Liver (tissue), 9 donors: ENCODE data around the gene ARTN. TPM values are rescaled to one million over a fixed set of nuclear protein-coding genes. Genes with fewer than 3 reads are reported as not detected.

Experiments
- DNase-seq: peaks from one replicate; pipeline ENCODE4 v3.0.0-alpha.2; 2017; ENCODE audit warnings: low spot score
- H3K27ac ChIP-seq, 2 donors: one replicate each; pipeline ENCODE4 v1.7.0; 2013; ENCODE audit warnings: inconsistent platforms in 2 of 2, low read length in 2 of 2, control low read depth in 1 of 2, low read depth in 1 of 2, mild to moderate bottlenecking in 1 of 2
- H3K27me3 ChIP-seq, 4 donors: one replicate each; pipeline versions ENCODE4 v1.6.1 to v1.7.0; 2013; ENCODE audit warnings: low read length in 3 of 4, inconsistent platforms in 1 of 4, mild to moderate bottlenecking in 1 of 4, moderate library complexity in 1 of 4; ENCODE audit not compliant: control insufficient read depth in 4 of 4, insufficient read depth in 4 of 4
- H3K36me3 ChIP-seq, 4 donors: one replicate each; pipeline versions ENCODE4 v1.6.1 to v1.7.0; 2013; ENCODE audit warnings: low read length in 3 of 4, mild to moderate bottlenecking in 3 of 4, low read depth in 1 of 4, moderate library complexity in 1 of 4; ENCODE audit not compliant: control insufficient read depth in 4 of 4, insufficient read depth in 3 of 4
- H3K4me1 ChIP-seq, 4 donors: one replicate each; pipeline versions ENCODE4 v1.6.1 to v1.7.0; 2013; ENCODE audit warnings: low read length in 3 of 4, mild to moderate bottlenecking in 3 of 4, moderate library complexity in 1 of 4; ENCODE audit not compliant: control insufficient read depth in 4 of 4, insufficient read depth in 4 of 4
- H3K4me3 ChIP-seq, 3 donors: one replicate each; pipeline versions ENCODE4 v1.6.1 to v1.7.0; 2013; ENCODE audit warnings: low read length in 3 of 3, control low read depth in 1 of 3, low read depth in 1 of 3, mild to moderate bottlenecking in 1 of 3
- H3K9ac ChIP-seq, 2 donors: one replicate each; pipeline ENCODE4 v1.7.0; 2013; ENCODE audit warnings: low read length in 2 of 2, mild to moderate bottlenecking in 2 of 2, moderate library complexity in 2 of 2, control low read depth in 1 of 2, low read depth in 1 of 2
- H3K9me3 ChIP-seq, 4 donors: one replicate each; pipeline versions ENCODE4 v1.6.1 to v1.7.0; 2013; ENCODE audit warnings: low read length in 3 of 4; ENCODE audit not compliant: control insufficient read depth in 4 of 4
- ATF3 ChIP-seq: IDR thresholded peaks from 2 replicates; pipeline ENCODE4 v1.6.1; 2016; ENCODE audit warnings: antibody characterized with exemption
- CTCF ChIP-seq: fragments of 150-350 bp; IDR thresholded peaks from 2 replicates; pipeline ENCODE4 v1.5.1; 2017; ENCODE audit warnings: improper control_type of control experiment, low read depth, low read length; ENCODE audit not compliant: missing input control
- EGR1 ChIP-seq, 2 donors: IDR thresholded peaks; 2 replicates each; pipeline ENCODE4 v1.6.1; 2016 to 2018; ENCODE audit warnings: antibody characterized with exemption in 2 of 2, low read depth in 2 of 2
- FOXA1 ChIP-seq: IDR thresholded peaks from 2 replicates; pipeline ENCODE4 v1.6.1; 2016; ENCODE audit warnings: antibody characterized with exemption
- GABPA ChIP-seq, 2 donors: IDR thresholded peaks in 1 of 2; conservative IDR thresholded peaks in 1 of 2; 2 replicates each; pipeline ENCODE4 v1.6.1; 2016; ENCODE audit warnings: antibody characterized with exemption in 2 of 2, mild to moderate bottlenecking in 1 of 2, moderate library complexity in 1 of 2
- HNF4A ChIP-seq, 2 donors: conservative IDR thresholded peaks; 2 replicates each; pipeline ENCODE4 v1.6.1; 2016; ENCODE audit warnings: antibody characterized with exemption in 2 of 2, mild to moderate bottlenecking in 2 of 2
- HNF4G ChIP-seq: IDR thresholded peaks from 2 replicates; pipeline ENCODE4 v1.6.1; 2016; ENCODE audit warnings: antibody characterized with exemption
- JUND ChIP-seq, 2 donors: IDR thresholded peaks; 2 replicates each; pipeline ENCODE4 v1.6.1; 2016; ENCODE audit warnings: antibody characterized with exemption in 2 of 2
- MAX ChIP-seq: IDR thresholded peaks from 2 replicates; pipeline ENCODE4 v1.6.1; 2016; ENCODE audit warnings: antibody characterized with exemption
- NR2F2 ChIP-seq: IDR thresholded peaks from 2 replicates; pipeline ENCODE4 v1.6.1; 2016; ENCODE audit warnings: antibody characterized with exemption
- RAD21 ChIP-seq, 2 donors: IDR thresholded peaks; 2 replicates each; pipeline ENCODE4 v1.6.1; 2016; ENCODE audit warnings: antibody characterized with exemption in 2 of 2, mild to moderate bottlenecking in 2 of 2
- REST ChIP-seq: IDR thresholded peaks from 2 replicates; pipeline ENCODE4 v1.6.1; 2016; ENCODE audit warnings: antibody characterized with exemption, mild to moderate bottlenecking
- RXRA ChIP-seq, 2 donors: IDR thresholded peaks; 2 replicates each; pipeline ENCODE4 v1.6.1; 2017 to 2018; ENCODE audit warnings: antibody characterized with exemption in 2 of 2, mild to moderate bottlenecking in 1 of 2
- SP1 ChIP-seq: IDR thresholded peaks from 2 replicates; pipeline ENCODE4 v1.6.1; 2018; ENCODE audit warnings: antibody characterized with exemption, mild to moderate bottlenecking
- ZBTB33 ChIP-seq: IDR thresholded peaks from 2 replicates; pipeline ENCODE4 v1.6.1; 2016; ENCODE audit warnings: antibody characterized with exemption
- WGBS: extraction: QIAGEN DNeasy Blood & Tissue Kit; methylation state at CpG from one replicate; pipeline ENCODE4 v1.1.7; 2013; 5-methylcytosine and 5-hydroxymethylcytosine counted together
- polyA plus RNA-seq, 2 donors: library from polyadenylated mRNA; stranded (reverse) in 1 of 2; unstranded in 1 of 2; fragments of 200-250 nt in 1 of 2; fragments of >200 nt in 1 of 2; fragmentation: Nextera tagmentation in 1 of 2; extraction: Ambion mirVana in 1 of 2; gene quantifications; one replicate each; pipeline versions ENCODE4 v1.2.1 to v1.2.3, GENCODE V29; 2013 to 2015
- total RNA-seq, 2 donors: library from RNA; depleted of rRNA; stranded (reverse); fragments of >200 nt; gene quantifications; one replicate each; pipeline ENCODE4 v1.2.3, GENCODE V29; 2014
- donor health status: healthy.
- donor health status: healthy.
- donor health status: healthy.
- donor health status: healthy.
- donor health status: healthy.

ARTN gene
- total and polyA plus RNA-seq, 4 donors: 0.05 to 0.08 TPM; not detected in 2

- 82% methylated on average over 1 of the region's 1 CpG for whole genome bisulfite sequencing
- no peak overlapping the region for H3K27ac ChIP-seq
- no peak for TF ChIP-seq GABPA (IDR thresholded peaks at IDR 0.05 in 1 of 2, conservative IDR thresholded peaks at IDR 0.05 in 1 of 2)
- no peak for TF ChIP-seq REST
- no peak for TF ChIP-seq FOXA1
- no peak for TF ChIP-seq HNF4G
- no peak for TF ChIP-seq RXRA (IDR thresholded peaks at IDR 0.05)
- TF ChIP-seq SP1: no peak
- no peak for TF ChIP-seq NR2F2
- TF ChIP-seq MAX: no peak
- H3K4me3 ChIP-seq: no peak overlapping the region
- no peaks in the 10 kb centered on the region for H3K4me1 ChIP-seq
- no peak overlapping the region for H3K9ac ChIP-seq
- no peaks in the 10 kb centered on the region for H3K27me3 ChIP-seq
- peaks cover 0 to 4% (median 0%) of the 10 kb centered on the region in 4 donors for H3K36me3 ChIP-seq
- DNase-seq: no peak
- no peaks in the 10 kb centered on the region for H3K9me3 ChIP-seq
Measured at GRCh38 chr1:43893006-43893405, 40.6 kb upstream of the ARTN start.

- H3K27ac ChIP-seq: no peak overlapping the region
- H3K36me3 ChIP-seq: peaks cover 0 to 15% (median 1%) of the 10 kb centered on the region in 4 donors
- no peak for TF ChIP-seq SP1
- no peak for TF ChIP-seq JUND (IDR thresholded peaks at IDR 0.05)
- no peak for TF ChIP-seq EGR1 (IDR thresholded peaks at IDR 0.05; ENCODE audit: low read depth in 2 of 2)
- no peak for TF ChIP-seq ATF3
- TF ChIP-seq HNF4A (conservative IDR thresholded peaks at IDR 0.05): no peak
- no peaks in the 10 kb centered on the region for H3K4me1 ChIP-seq
- H3K9ac ChIP-seq: no peak overlapping the region
- H3K9me3 ChIP-seq: no peaks in the 10 kb centered on the region
- H3K4me3 ChIP-seq: no peak overlapping the region
- WGBS: 98% methylated on average over 12 of the region's 12 CpGs
- no peak for DNase-seq
- H3K27me3 ChIP-seq: no peaks in the 10 kb centered on the region
Measured at GRCh38 chr1:43898981-43899380, 34.6 kb upstream of the ARTN start.

- 97% methylated on average over 3 of the region's 3 CpGs for WGBS
- H3K9ac ChIP-seq: no peak overlapping the region
- H3K9me3 ChIP-seq: no peaks in the 10 kb centered on the region
- no peaks in the 10 kb centered on the region for H3K27me3 ChIP-seq
- DNase-seq: no peak
- no peak overlapping the region for H3K4me3 ChIP-seq
- no peaks in the 10 kb centered on the region for H3K4me1 ChIP-seq
- H3K36me3 ChIP-seq: peaks cover 0 to 15% (median 1%) of the 10 kb centered on the region in 4 donors
- no peak overlapping the region for H3K27ac ChIP-seq
- no peak for TF ChIP-seq ATF3
- no peak for TF ChIP-seq RAD21 (IDR thresholded peaks at IDR 0.05)
- no peak for TF ChIP-seq REST
- TF ChIP-seq FOXA1: no peak
- no peak for TF ChIP-seq HNF4A (conservative IDR thresholded peaks at IDR 0.05)
- no peak for TF ChIP-seq CTCF
- no peak for TF ChIP-seq GABPA (IDR thresholded peaks at IDR 0.05 in 1 of 2, conservative IDR thresholded peaks at IDR 0.05 in 1 of 2)
- no peak for TF ChIP-seq ZBTB33
- TF ChIP-seq MAX: no peak
Measured at GRCh38 chr1:43900386-43900785, 33.2 kb upstream of the ARTN start.
